HG02840 (cell line): ENCODE data around the gene DSCAML1.

Experiments used
- ATAC-seq: cut with Tn5 transposase; IDR thresholded peaks from one replicate; pipeline ENCODE4 v1.9.1; 2021; ENCODE audit warnings: mild to moderate bottlenecking, moderate library complexity, moderate number of reproducible peaks; ENCODE audit not compliant: unreplicated experiment, low FRiP score

DSCAML1 gene

DNA sequence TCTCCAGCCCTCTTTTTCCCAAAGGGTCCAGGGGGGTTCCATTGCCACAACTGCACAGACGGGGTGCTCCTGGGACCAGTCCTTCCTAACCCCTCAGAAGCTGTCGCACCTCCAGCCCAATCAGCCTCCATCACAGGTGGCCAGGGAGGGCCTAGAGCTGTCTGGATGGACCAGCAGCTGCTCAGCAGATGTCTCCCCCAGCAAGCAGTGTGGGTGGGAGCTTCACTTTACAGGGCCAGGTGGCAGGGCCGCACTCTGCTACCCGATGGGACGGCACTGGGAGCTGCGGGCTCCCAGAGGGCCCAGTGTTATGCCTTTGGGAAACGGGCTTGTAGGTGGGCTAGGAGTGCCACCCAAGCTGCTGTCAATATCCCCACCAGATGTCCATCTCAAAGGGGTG, 120.5 kb downstream of the DSCAML1 start:
- ATAC-seq = no peak

DNA sequence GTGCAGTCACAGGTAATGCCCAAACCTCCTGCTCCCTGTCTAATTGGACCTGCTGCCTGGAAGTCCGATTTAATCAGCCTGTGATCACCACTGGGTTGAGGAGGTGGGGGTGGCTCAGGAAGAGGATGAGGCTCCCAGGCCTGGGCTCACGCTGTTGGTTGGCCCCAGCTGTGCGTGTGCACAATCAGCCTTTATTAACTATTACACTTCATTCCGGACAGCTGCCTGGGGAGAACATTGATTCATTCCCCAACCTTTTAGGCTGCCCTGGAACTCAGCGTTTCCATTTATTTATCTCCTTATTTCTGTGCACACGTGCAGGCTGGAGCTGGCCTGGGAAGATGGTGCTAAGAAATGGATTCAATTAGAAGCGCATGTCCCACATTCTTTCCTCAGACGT, 123.4 kb downstream of the DSCAML1 start:
- no peak for ATAC-seq

DNA sequence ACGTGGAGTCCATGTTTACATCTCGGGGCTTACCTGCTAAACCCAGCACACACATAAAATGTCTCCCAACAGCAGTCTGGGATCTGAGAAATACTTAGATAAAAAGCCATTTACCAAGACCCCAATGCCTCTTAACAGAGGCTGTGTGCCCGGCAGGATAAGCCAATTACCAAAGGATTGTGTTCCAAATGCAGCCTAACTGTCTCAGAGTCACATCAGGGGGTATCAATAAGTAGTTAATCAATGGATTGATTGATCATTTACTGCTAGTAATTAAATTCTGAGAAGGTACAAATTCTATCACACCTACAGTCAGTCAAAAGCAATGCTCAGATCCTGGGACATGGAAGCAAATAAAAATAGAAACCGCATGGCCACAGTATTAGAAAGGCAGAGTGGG, 125.6 kb downstream of the DSCAML1 start:
- ATAC-seq = no peak

DNA sequence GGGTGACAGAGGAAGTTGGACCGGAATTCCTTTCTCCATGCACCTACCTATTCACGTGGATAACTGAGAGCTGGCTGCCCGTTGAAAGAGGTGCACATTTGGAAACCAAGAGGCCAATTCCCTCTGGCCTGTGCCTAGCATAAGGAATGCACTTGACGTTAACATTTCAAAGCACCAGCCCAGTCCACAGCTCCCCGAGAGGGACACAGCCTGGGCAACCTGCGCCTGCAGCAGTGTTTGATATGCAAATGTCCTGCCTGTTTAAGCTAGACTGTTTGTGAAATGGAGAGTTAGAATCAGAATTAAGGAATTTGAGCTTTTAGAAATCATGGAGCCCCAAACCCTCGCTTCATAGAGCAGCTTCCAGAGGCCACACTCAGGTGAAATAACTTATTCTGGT, 126.1 kb downstream of the DSCAML1 start:
- no peak for ATAC-seq

DNA sequence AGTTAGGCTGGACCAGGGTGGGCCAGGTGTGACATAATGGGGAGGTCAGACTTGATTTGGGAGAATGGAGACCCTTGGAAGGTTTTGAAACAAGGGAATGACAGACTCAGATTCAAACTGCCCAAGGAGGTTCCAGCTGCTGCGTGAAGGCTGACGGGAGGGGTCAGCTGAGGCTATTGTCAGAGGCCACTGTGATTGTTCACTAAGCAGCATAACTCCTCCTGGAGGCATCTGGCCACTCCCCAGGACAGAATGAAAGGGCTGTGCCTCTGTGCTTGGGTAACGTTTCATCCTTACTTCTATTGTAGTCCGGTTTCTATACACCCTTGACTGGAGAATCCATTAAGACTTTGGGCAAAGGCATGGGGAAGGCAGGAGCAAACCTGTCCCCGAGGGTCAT, 126.6 kb downstream of the DSCAML1 start:
- ATAC-seq = no peak

DNA sequence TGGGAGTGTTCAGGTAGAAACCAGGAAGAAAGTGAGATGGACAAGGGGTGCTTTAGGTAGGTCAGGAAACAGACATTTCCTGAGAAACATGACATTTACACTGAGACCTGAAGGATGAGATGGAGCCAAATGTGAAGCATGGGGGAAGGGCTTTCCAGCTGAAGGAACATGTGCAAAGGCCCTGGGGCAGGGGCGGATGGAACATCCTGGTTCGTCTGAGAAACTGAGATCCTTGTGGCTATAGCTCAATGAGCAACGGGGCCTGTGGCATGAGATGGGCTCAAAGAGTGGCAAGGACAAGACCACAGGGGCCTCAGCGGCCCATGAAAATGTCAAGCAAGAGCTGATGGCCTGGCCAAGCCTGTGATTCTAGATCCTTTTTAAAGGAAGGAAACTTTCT, 127.4 kb downstream of the DSCAML1 start:
- no peak for ATAC-seq

DNA sequence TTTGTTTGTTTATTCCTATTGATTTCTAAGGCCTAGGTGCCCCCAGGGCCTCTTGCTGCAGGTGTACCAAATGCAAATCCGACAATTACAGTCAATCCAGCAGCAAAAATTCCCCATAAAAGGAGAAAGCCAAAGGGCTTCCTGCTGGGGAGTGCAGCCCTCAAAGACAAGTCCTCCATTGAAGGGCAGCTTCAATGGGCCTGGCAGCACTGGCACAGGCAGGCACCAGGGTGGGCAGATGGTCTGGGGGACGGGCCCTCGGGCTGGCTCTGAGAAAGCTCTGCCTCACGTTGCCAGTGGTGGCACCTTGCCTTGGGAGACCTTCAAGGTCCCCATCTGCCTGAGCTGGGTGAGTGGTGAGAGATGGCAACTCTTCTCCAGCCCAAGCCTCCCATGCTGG, 128.0 kb downstream of the DSCAML1 start:
- no peak for ATAC-seq

DNA sequence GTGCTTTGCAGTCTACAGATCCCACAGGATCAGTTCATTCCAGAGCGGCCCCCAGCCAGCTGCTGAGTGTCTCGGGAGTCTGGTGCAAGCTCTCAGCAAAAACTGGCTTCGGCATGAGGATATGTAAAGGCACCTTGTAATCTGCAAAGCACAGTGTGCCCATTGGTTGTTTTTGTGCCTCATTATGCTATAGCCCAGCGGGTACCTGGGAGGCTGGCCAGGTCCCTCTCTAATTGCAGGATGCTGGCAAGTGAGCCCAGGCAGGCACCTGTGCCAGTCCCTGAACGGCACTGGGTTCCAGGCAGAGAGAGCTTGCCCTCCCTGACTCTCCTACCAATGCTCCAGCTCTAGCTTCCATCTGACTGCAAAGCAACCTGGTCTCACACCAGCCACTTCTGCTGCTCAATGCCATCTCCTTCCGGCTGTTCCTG, 128.7 kb downstream of the DSCAML1 start:
- no peak for ATAC-seq

DNA sequence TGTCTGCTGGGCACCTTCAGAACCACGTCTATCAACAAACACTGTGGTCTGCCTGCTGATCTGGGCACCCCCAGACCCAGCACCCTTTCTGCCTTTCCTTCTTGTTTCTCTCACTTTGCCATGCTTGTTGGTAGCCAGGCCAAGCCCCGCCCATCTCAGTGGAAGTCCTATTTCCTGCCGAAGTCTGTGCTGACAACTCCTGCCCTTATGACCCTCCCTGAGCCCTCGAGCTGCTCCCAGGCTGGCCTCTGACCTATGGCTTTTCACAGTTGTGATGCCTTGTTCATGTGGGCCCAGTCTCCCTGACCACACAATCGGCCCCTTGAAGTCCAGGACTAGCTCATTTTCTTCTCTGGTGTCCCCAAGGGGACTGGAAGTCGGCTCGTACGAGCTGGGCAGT, 132.1 kb downstream of the DSCAML1 start:
- ATAC-seq = no peak

DNA sequence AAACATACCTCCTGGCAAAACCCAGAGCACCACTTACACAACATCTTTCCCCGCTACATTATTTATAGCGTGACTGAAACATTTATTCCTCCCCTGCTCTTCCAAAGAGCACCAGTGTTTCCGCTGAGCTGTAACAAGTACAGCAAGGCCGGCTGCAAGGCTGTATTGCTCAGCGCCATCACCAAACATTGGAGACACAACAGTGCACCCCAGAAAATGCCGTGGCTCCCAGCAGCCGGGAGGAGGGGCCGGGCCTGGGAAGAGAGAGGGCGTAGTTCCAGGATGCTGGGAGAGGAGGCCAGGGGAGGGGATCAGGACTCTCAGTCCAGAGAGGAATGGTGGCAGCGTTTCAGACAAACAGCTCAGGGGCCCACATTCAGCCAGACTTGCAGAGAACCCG, 133.2 kb downstream of the DSCAML1 start:
- no peak for ATAC-seq

DNA sequence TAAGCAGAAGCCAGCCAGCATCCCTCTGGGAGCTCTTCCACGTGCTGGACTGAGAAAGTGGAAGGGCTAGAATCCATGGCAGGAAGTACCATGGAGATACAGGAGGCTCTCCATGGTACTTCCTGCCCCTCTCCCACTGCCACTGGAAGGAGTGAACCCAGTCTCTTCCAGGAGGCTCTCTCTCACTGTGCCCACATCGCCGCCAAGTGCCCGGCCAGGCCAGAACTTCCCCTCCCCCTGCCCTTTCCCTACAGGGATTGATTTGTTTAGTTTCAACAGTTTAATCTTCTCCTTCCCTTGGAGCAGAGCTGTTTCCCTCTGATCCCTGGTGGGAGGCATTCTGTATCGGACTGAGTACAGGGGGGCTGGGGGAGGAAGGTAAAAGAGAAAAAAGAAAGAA, 133.6 kb downstream of the DSCAML1 start:
- ATAC-seq = no peak

DNA sequence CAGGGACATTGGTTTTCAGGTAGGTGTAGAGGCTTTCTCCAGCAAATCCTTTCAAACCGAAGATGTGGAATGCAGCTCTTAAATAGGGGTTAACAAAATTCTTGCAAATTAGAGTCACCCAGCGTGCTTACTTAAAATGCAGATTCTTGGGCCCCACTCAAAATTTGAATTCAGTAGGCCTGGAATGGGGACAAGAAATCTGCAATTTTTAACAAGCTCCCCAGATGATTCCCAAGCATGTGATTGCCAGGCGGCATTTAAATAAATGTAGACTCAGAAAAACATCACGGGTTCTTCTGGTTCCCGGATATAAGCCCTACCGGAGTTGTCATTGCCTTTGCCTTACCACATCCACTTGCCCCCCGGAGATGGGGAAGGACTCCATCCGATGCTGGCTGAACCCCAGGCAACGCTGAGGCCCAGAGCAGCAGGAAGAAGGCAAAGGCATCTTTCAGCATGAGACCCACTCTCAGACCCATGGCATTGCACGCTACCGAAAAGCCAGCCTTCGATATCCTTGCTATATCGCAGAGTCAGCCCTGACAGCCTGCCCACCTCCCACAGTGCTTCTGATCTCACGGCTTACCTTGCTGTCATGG, 134.2 kb downstream of the DSCAML1 start:
- no peak for ATAC-seq

DNA sequence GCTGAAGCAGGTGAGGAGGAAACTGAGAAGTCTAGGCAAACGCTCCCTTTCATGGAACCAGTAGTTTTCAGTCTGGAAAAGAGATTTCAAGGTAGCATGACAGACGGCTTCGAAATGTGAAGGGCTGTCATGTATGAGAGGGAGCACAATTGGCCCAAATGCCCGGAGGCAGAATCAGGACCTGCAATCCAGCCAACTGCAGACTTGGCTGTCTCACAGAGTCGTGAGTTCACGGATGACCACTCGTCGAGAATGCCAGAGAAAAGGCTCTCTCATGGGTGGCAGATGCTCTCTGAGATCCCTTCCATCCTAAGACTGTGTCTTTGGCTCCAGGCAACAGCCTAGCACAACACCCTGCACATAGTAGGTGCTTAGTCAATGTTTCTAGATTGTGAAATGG, 134.8 kb downstream of the DSCAML1 start:
- no peak for ATAC-seq

DNA sequence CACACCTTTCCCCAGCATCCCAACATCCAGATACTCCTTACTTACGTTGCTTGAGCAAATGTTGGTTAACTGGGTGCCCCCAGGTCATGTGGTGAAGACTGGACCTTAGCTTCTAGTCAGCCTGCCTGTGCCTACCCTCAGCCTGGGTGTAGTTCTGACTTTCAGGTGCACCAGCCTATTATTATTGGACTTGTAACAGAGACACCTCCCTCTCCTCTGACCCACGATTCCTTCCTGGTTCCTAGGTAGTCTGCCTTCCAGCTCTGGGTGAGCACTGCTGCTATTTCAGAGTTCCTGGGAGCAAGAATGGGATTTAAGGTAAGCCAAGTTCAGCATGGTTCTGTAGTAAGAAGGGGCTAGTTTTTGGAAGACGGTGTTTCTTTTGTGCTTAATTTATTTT, 138.2 kb downstream of the DSCAML1 start:
- ATAC-seq = no peak

DNA sequence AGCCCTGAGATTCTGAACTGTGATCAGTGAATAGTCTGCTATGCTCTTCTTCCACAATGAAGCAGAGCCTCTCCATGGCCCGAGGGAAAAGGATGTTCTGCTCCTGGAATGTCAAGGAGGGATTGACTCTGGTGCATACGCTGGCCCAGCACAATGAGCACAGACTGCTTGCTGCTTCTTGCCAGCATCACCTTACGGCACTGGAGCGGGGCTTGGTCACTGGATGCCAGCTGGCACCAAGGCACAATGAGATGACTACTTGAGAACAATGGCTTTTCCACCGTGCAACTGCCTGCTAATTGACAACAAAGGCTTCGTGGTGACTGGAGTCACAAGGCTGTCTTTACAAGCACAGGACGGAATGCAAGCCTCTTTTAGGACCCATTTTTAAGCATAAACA, 139.2 kb downstream of the DSCAML1 start:
- no peak for ATAC-seq

DNA sequence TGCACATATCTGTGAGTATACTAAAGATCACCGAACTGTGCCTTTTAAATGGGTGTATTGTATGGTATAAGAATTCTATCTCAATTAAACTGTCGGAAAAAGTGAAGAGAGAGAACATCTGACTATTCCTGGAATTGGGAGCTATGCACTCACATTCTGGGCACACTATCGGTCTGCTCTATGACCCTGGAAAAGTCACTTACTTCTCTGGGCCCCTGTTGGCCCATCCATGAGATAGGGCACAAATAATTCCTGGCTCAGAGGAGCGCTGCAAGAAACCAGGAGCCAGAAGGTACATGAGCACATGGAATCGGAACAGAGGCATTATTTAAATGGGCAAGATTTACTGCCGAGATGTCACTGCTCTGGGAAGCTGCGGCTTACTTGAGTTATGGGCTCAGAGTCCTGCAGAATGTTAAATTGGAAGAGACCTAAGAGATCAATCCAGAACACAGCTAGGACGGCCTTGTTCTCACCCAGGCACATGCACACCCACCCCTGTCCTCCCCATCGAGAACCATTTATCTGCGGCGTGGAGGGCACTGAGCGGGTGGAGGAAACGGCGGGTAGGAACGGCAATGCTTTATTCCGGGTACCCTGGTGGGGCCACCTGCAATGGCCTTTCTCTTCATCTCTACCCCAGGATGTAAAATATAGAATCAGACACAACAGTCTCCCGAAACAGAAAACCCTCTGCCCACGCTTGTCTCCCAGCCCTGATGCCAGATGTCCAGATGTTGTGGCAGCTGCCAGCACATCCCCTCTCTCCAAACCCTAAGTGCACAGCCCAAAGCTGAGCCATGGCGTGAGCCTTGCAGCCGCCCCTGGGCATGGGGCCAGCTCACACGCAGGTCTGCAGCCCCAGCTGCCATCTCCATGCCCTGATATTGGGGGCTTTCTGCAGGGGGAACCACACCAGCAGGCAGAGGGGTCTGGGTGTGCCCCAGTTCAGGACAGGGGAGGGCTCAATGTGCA, 142.4 kb downstream of the DSCAML1 start:
- ATAC-seq = no peak

DNA sequence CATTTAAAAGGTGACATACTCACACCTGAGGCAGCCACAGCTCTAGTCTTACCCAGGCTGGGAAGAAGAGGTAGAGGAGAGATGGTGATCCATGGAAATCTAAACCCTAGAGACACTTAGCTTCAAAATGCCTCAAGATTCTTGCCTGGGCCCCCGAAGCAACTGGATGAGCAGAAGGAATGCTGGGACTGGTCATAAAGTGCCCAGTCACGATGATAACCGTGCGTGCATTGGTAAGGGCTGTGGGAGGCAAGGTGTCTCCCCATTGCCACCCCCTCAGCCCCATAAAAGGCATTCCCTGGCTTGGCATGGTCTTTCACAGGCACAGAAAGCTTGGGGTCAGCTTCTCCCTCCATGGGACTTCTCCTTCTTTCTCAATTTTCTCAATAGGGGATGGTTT, 144.5 kb downstream of the DSCAML1 start:
- ATAC-seq = no peak

DNA sequence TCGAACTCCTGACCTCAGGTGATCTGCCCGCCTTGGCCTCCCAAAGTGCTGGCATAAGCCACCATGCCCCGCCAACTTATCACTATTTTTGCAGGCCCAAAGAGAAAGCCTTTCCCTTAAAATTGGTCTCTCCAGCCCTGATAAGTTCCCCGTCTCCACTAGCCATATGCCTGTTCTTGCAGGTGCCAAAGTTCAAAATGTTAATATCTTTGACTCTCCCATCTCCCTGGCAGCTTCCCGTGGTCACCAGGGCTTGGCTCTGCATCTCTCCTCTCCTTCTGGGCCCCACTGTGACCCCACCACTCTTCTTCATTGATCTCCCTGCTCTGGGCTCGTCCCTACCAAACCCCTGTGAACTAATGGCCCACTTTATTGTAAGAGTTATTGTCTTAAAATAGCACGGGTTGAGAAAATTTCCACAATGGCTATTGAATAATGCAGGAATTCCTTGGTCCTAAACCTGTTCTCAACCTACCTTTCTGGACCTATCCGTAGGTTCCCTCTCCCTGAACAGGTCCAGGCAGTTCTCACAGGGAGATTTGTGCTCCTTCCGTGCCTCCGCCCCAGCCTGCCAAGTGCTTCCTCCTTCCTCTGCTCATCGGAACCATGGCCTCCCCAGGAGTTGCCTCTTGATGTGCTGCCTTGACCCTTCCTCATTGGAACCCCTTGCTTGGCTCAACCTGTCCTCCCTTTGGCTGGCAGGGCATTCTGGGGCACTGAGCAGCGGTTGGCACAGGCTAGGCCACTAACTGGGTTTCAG, 147.5 kb downstream of the DSCAML1 start:
- ATAC-seq = no peak

DNA sequence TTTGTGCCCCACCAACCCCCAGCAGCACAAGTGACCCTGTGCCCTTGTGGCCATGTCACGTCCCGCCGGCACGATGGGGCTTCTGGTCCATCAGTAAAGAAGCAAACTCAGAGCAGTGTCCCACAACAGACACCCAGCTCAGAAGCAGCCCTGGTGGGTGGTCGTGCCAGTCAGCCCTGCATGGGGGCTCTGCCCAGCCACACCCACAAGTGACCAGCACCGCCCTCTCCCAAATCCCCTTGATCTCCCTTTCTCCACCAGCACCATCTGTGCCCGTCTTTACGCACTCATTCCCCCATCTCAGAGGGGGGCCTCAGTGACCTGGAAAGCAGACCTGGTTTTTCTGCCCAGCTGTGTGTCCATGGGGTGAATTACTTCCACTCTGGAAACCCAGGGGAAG, 149.1 kb downstream of the DSCAML1 start:
- no peak for ATAC-seq

DNA sequence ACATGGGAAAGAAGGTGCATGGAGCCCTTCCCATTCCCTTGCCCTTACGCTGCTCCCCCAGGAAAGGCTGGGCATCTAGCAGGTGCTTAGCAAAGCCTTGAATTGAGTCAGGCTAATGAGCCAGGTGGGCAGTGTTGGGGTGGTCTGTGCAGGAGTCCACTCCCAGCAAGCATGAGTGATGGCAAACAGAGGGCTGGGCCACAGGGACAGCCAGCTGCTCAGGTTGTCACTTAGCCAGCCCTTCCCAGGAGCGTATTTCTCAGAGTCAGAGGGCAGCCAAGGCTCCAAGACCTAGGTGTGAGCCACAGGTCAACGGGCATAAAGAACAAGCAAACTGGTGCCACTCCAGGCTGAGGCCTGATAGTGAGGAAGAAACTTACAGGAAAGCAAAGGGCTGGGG, 149.8 kb downstream of the DSCAML1 start:
- ATAC-seq = no peak

DNA sequence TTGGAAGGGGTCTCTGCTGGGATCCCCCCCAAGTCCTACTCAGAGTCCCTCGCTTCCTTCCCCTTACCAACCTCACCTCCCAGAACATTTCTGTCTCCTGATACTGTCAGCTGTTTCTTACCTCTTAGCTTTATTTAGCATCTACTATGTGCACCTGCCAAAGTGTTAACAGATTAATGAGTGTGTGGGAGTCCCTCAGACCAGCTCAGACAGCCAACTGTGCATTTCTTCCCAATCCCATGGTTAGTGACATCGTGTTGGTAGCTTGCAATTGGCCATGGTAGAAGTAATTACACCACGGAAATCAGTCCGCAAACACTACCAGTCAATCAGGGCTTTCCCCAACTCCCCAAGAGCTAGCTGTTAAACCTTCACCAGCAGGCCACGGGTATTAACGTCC, 150.6 kb downstream of the DSCAML1 start:
- no peak for ATAC-seq
